ENCODE measurements around the gene THAP8.

THAP8 gene

GRCh38 chr19:36009633-36010379, 44.3 kb downstream of the THAP8 start (continued):
- no peak for TF ChIP-seq PRDM1 (tag by site-specific recombination; IDR thresholded peaks at IDR 0.05)
- TF ChIP-seq SCRT1 (tag by site-specific recombination; IDR thresholded peaks at IDR 0.05; ENCODE audit: borderline replicate concordance), result no peak
- TF ChIP-seq ZNF280D (tag by site-specific recombination; IDR thresholded peaks at IDR 0.05), result no peak
- TF ChIP-seq TRIM28 (IDR thresholded peaks at IDR 0.05; ENCODE audit: borderline replicate concordance, low read length), result no peak
- peak; percentile 40; the same call in 1 of the 2 replicates for TF ChIP-seq GLIS2 (tag by site-specific recombination; IDR thresholded peaks at IDR 0.05)
- no peak for TF ChIP-seq ZNF223 (tag by site-specific recombination; IDR thresholded peaks at IDR 0.05)
- no peak for TF ChIP-seq ZNF202 (tag by site-specific recombination; IDR thresholded peaks at IDR 0.05; ENCODE audit: borderline replicate concordance)
- TF ChIP-seq ZFHX2 (tag by site-specific recombination; conservative IDR thresholded peaks at IDR 0.05), result 0 out of 2 replicates have a peak, but pooled peaks have one; percentile 3
- TF ChIP-seq REPIN1 (tag by site-specific recombination; IDR thresholded peaks at IDR 0.05; ENCODE audit: low read depth), result no peak
- no peak for TF ChIP-seq ZNF518A (tag by site-specific recombination; conservative IDR thresholded peaks at IDR 0.05; ENCODE audit: low read depth)
- 0 out of 2 replicates have a peak, but pooled peaks have one; percentile 6 for TF ChIP-seq ZBTB7A (tag by site-specific recombination; IDR thresholded peaks at IDR 0.05; ENCODE audit: low read depth)
- no peak for TF ChIP-seq ZBTB17 (tag by site-specific recombination; IDR thresholded peaks at IDR 0.05)
- TF ChIP-seq ZNF391 (tag by site-specific recombination; IDR thresholded peaks at IDR 0.05; ENCODE audit: borderline replicate concordance, low read depth), result no peak
- TF ChIP-seq ZFP69B (tag by site-specific recombination; IDR thresholded peaks at IDR 0.05), result no peak
- no peak for TF ChIP-seq ZIC2 (tag by site-specific recombination; IDR thresholded peaks at IDR 0.05)
- TF ChIP-seq ZNF174 (tag by site-specific recombination; IDR thresholded peaks at IDR 0.05), result no peak
- TF ChIP-seq ZEB2 (tag by site-specific recombination; IDR thresholded peaks at IDR 0.05), result no peak
- peak; percentile 92 for TF ChIP-seq ZBTB10 (tag by site-specific recombination; IDR thresholded peaks at IDR 0.05)
- TF ChIP-seq ZNF112 (tag by site-specific recombination; IDR thresholded peaks at IDR 0.05), result no peak
- TF ChIP-seq ZNF768 (tag by site-specific recombination; IDR thresholded peaks at IDR 0.05), result no peak

Data from HEK293 (cell line).